ENCODE results near the gene C21orf91.

Gene C21orf91

GRCh38 chr21:17797967-17798366, 21.2 kb downstream of the C21orf91 start:
- DNase-seq, result no peak

- no peak for DNase-seq
These were observed 22.7 kb downstream of the C21orf91 start for GRCh38 chr21:17796503-17796902.

GRCh38 chr21:17796037-17796403, 23.1 kb downstream of the C21orf91 start:
- no peak for DNase-seq

- DNase-seq, result no peak
These were observed 23.8 kb downstream of the C21orf91 start for GRCh38 chr21:17795146-17796036.

- no peak for DNase-seq
These were observed 24.5 kb downstream of the C21orf91 start for GRCh38 chr21:17794518-17795145.

GRCh38 chr21:17793246-17794123, 25.7 kb downstream of the C21orf91 start:
- no peak for DNase-seq

- DNase-seq, result no peak
These were observed 29.5 kb downstream of the C21orf91 start for GRCh38 chr21:17789656-17790055.

GRCh38 chr21:17789069-17789468, 30.1 kb downstream of the C21orf91 start:
- DNase-seq, result no peak

GRCh38 chr21:17786851-17787181, 32.3 kb downstream of the C21orf91 start:
- no peak for DNase-seq

GRCh38 chr21:17786071-17786850, 32.9 kb downstream of the C21orf91 start:
- no peak for DNase-seq

- no peak for DNase-seq
These were observed 33.8 kb downstream of the C21orf91 start for GRCh38 chr21:17785403-17785788.

GRCh38 chr21:17784604-17785402, 34.4 kb downstream of the C21orf91 start:
- no peak for DNase-seq

- no peak for DNase-seq
These were observed 35.0 kb downstream of the C21orf91 start for GRCh38 chr21:17784180-17784598.

- DNase-seq, result no peak
These were observed 35.5 kb downstream of the C21orf91 start for GRCh38 chr21:17783481-17784179.

- no peak for DNase-seq
These were observed 36.2 kb downstream of the C21orf91 start for GRCh38 chr21:17783003-17783402.

- DNase-seq, result no peak
These were observed 37.1 kb downstream of the C21orf91 start for GRCh38 chr21:17782051-17782450.

GRCh38 chr21:17781524-17781923, 37.6 kb downstream of the C21orf91 start:
- DNase-seq, result no peak

GRCh38 chr21:17780539-17780938, 38.6 kb downstream of the C21orf91 start:
- no peak for DNase-seq

GRCh38 chr21:17779980-17780379, 39.2 kb downstream of the C21orf91 start:
- no peak for DNase-seq

GRCh38 chr21:17779496-17779895, 39.7 kb downstream of the C21orf91 start:
- DNase-seq, result no peak

All from SW 1271 (cell line).